DMS53 (cell line): ENCODE results near the gene PTPN14.

Source experiments
- DNase-seq: peaks from one replicate; lab custom pipeline; 2025; lab: John Stamatoyannopoulos, UW

PTPN14 gene

GRCh38 chr1:214568328-214568727, 16.9 kb upstream of the PTPN14 start:
- DNase-seq: no peak

GRCh38 chr1:214567481-214567980, 16.1 kb upstream of the PTPN14 start:
- DNase-seq: no peak

- DNase-seq: no peak
Measured at GRCh38 chr1:214566158-214567104, 15.0 kb upstream of the PTPN14 start.

GRCh38 chr1:214565310-214565709, 13.9 kb upstream of the PTPN14 start:
- DNase-seq: no peak

- no peak for DNase-seq
Measured at GRCh38 chr1:214563881-214564280, 12.5 kb upstream of the PTPN14 start.

- DNase-seq: peak; percentile 20
Measured at GRCh38 chr1:214557952-214558735, 6.7 kb upstream of the PTPN14 start.

- no peak for DNase-seq
Measured at GRCh38 chr1:214553142-214553710, 1.8 kb upstream of the PTPN14 start.

- peak; percentile 85 for DNase-seq
Measured at GRCh38 chr1:214552174-214552608, 789 bp upstream of the PTPN14 start.

- peak; percentile 87 for DNase-seq
Measured at GRCh38 chr1:214550857-214551435, 456 bp downstream of the PTPN14 start.

GRCh38 chr1:214550013-214550856, 1.2 kb downstream of the PTPN14 start:
- DNase-seq: peak; percentile 54

GRCh38 chr1:214549604-214550003, 1.8 kb downstream of the PTPN14 start:
- peak; percentile 38 for DNase-seq

GRCh38 chr1:214548988-214549387, 2.4 kb downstream of the PTPN14 start:
- DNase-seq: peak; percentile 76

GRCh38 chr1:214548271-214548670, 3.1 kb downstream of the PTPN14 start:
- no peak for DNase-seq

GRCh38 chr1:214547747-214548146, 3.7 kb downstream of the PTPN14 start:
- peak; percentile 29 for DNase-seq

GRCh38 chr1:214546886-214547641, 4.3 kb downstream of the PTPN14 start:
- no peak for DNase-seq

- no peak for DNase-seq
Measured at GRCh38 chr1:214546084-214546483, 5.3 kb downstream of the PTPN14 start.

- DNase-seq: no peak
Measured at GRCh38 chr1:214545293-214545692, 6.1 kb downstream of the PTPN14 start.

- DNase-seq: no peak
Measured at GRCh38 chr1:214544791-214545190, 6.6 kb downstream of the PTPN14 start.

- DNase-seq: peak; percentile 25
Measured at GRCh38 chr1:214542275-214543199, 8.9 kb downstream of the PTPN14 start.
